GM19452 (cell line): ENCODE data around the gene HOXA7.

Source experiments
- ATAC-seq: cut with Tn5 transposase; IDR thresholded peaks from one replicate; pipeline ENCODE4 v1.9.1; 2021; ENCODE audit not compliant: unreplicated experiment

The HOXA7 gene

DNA sequence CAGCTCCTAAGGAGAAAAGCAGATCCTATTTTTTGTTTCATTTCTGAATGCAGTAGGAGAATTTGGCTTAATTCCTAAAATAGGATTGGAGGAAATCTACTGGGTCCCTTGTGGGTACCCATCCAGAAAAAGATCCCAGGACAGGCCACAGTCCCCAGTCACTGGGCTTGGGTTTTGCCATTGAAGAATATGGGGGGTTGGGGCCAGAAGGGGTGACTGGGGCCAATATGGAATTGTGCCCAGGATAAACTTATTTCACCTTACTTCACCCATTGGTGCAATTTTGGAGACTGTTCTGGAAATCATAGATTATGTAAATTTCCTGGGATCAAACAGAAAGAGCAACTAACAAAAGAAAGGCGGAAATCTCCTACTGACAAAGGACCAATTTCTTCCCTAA is 18.0 kb downstream of the HOXA7 start:
- no peak for ATAC-seq

DNA sequence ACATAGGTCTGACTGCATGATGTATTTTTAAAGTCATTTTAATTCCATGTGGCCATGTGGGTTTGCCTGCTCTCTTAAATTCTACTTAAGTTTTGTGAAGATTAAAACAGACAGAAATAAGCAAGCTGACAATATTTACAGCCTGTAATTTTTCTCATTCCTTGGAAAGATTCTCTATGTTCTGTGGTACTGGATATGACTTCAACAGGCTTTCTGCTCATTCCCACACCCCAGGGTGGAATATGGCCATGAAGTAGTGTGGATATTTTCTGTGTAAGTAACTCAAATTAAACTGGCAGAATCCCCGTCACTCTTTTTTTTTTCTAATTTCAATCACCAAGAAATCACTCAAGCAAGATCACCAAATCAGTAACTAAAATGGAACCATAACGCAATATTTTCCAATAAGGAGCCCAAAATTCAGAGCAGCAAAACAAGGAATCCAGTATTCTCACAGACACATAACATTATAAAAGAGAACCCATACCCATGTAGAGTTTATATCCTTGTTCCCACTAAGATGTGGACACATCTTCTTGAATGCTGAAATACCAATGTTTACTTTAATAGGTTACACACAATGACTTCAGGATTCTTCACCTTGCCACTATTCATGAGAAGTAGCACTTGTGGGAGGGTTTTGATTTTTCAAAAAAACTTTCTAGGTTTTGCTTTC is 18.7 kb downstream of the HOXA7 start:
- no peak for ATAC-seq

DNA sequence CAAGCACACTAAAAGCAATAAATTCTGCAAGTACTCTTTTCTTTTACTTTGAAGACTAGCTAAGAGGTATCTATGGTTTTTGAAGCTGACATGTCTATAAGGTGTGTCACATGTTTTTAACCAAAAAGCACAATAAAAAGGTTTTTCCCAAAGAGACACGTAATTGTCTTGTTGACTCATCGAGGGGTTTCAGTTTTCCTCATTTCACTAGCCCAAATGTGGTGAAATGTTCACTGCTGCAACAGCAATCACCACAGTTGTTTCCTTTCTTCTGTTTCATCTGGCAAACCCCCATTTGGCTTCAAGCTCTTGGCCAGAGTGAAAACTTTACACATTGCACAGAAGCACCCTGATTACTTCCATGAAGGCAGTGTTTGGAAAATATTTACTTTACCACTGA is 22.1 kb downstream of the HOXA7 start:
- ATAC-seq, result no peak

DNA sequence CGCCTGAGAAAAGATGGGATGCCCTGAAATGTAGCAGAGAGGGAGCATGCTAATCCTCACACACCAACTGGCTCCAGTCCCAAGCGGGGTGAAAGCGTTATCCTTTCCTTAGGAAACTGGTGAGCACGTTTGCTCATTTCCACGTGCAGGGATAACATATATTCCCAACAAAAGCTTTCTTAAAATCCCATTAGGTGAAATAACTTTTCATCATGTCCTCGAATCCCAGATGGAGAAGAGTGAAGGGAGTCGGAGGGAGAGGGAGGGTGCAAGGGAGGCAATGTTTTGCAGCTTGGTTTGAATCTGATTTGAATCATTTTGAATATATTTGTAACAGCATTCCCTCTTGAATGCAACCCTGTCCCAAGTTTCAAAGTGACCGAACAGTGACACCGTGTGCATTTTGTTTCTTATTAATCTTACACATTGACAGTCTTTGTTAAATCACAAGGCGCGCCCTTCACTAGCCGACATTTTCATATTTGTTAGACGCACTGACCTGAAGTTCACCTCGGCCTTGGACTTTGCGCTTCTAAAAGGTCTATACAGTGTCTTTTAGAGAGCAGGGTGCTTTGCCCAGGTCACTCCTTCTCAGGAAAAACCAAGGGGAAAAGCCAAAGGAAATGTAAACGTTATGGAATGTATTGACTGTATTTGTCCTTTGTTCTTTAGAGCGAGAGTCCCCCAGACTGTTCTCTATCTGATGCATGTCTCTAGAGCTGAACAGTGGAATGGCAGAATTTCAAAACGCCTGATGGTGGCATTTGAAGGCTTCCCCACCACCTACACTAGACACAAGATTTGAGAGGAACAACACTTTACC is 22.9 kb downstream of the HOXA7 start:
- no peak for ATAC-seq

- no peak for ATAC-seq
Measured at GRCh38 chr7:27132978-27133377, 23.5 kb downstream of the HOXA7 start.

- no peak for ATAC-seq
Measured at GRCh38 chr7:27132214-27132613, 24.3 kb downstream of the HOXA7 start.

DNA sequence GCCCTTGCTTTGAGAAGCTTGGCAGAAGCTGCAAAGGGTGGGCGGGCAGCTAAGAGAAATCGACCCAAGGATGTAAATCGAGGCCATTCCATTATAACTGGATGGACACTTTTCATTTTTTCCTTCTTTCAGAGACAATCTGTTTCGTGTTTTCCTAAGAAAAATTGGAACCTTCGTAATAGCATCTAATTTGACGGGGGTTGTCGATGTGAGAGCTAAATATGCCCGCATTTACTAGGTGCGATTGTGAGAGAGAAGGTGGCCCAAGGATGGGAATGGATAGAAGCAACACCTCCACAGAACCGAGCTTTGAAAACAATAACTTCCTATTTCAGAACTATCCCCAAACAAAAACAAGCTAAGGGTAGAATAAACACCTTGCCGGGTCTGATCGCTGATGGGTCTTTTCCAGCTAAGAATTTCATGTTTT is 25.1 kb downstream of the HOXA7 start:
- ATAC-seq, result no peak

- no peak for ATAC-seq
Measured at GRCh38 chr7:27130540-27131389, 25.7 kb downstream of the HOXA7 start, which contains the start of gene HOXA4. TSS of gene HOXA4 (minus strand) at chr7:27130757. CDS start at chr7:27130733, 24 bp downstream.

- ATAC-seq, result no peak
Measured at GRCh38 chr7:27129729-27130539, 26.5 kb downstream of the HOXA7 start.

DNA sequence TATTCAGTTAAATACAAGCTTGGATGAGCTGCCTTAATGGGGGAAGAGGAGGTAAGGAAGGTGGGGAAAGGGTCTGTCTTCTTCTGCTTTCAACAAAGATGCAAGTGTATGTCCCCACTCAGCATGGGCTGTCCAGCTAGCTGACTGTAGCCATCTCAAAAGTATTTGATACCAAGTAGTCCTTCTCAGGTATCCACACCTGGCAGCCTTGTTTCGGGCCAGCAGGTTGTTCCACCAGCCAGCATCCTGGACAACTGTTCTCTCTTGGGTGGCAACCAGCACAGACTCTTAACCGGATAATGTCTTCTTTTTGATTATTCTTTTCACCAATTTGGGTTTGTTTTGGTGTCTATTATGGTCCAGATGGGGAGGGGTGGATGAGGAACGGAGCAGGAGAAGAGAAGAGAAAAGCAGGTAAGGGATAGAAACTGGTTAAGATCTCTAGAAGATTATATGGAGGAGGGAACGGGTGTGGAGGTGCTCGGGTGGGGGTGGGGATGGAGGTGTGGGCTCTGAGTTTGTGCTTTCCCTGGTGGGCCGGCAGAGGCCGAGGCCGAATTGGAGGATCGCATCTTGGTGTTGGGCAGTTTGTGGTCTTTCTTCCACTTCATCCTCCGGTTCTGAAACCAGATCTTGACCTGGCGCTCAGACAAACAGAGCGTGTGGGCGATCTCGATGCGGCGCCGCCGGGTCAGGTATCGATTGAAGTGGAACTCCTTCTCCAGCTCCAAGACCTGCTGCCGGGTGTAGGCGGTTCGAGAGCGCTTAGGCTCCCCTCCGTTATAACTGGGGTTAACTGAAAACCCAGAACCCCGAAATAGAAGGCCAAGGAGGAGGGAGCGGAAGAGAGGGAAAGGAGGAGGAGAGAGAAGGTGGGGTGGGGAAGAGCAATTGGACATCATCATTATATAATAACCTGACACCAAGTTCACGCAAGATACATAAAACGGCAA is 27.4 kb downstream of the HOXA7 start:
- ATAC-seq, result no peak

- no peak for ATAC-seq
Measured at GRCh38 chr7:27128034-27128433, 28.4 kb downstream of the HOXA7 start.

DNA sequence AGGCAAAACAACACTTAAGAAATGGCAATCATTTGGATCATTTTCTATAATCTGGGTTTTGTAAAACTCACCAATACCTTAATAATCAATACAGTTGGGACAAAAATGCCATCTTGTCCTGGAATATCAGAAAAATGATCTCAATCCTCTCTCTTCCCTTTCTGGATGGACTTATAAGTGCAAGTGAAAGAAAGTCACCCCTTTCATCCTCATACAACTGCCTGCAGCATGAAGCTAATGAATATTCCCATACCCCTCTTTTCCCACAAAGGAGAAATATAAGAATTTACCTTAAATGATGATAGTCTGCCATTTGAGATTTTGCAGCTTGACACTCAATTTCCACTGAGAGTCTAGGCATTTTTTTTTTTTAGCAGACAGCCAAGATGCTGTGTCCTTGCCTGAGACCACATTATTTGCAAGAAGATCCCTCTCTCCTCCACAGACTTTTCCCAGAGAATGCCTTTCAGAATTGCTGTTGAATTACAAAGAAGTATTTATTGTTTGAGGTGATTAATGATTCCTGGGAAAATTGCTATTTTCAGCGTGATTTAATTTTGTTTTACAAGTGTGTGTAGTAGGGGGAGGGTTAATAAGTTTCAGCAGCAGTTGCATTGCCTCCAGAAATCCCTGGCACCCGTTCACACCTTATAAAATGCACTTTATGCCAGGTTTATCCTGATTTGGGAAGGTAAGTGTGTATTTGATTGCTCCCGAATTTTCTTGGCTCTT is 29.7 kb downstream of the HOXA7 start:
- no peak for ATAC-seq

DNA sequence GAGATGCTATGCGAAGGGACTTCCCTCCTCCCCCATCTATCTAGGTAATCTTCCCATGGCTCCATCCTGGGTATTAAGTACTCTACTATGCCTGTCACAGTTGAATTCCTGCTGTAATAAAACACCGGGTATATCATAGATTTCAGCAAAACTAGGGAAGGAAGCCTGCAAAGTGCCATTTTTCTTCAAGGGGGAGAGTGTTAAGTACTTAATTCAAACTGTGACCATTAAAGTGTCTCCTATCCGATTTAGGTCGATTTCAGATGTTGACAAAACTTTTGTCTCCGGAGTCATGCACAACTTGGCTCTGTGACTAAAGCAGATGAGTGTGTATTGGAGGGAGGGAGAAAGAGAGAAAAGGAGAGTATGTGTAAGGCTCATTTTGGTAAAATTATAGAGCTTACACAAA is 30.5 kb downstream of the HOXA7 start:
- ATAC-seq, result no peak

DNA sequence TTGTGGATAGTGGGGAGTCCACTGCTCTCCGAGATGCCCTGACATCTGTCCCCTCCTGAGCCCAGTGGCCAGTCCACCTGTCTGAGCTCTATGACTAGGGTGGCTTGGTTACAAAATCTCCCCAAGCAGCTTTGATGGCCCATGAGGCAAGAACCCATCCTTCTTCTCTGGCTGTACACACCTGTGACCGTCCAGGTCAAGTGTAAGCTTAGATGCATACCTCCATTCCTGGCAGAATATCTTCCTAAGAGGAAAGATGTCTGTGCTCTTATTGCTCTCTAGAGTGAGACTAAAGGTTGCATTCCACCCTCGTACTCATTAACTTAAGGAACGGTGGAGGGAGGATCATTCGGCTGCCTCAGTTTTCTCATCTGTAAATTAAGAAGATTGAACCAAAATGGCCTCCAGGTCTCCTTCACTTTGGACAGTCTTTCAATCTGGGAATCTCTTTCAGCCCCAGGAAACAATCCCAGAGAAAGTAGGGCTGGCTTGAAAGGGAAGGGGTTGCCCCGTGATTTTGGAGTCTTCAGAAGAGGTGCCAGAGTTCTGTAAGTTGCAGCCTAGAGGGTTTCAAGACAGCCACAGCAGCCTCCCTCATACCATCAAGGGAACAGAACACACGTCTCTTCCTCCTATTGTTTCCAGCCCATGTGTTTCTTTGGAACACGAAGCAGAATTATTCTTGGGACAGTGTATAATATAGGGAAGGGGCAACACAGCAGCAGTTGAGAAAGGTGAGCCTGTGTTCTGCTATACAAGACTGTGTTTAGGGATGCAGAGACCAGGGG is 31.4 kb downstream of the HOXA7 start:
- no peak for ATAC-seq

- no peak for ATAC-seq
Measured at GRCh38 chr7:27124096-27124901, 32.2 kb downstream of the HOXA7 start.

- ATAC-seq, result no peak
Measured at GRCh38 chr7:27123477-27124053, 32.9 kb downstream of the HOXA7 start.

DNA sequence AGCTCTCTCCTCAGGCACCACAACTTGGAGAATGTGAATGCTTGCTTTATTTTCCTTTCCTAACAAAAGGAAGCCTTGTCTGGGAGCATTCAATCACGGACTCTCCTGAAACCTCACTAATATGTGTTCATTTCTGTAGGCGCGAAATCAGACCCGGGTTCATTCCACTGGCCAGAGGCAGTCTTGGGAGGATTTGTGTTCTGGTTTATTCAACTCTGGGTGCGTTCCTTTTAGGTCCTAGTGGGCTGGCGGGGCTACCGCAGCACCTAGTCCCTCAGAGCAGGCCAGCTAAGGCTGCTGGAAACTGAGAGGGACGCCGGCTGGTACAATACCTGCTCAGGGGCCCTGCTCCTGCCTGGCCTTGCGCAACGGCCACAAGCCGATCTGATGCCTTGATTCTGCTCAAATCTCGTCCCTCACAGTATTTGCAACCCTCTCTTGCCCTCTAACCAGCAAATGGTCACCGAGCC is 33.4 kb downstream of the HOXA7 start:
- ATAC-seq, result no peak
